Measurements from ENCODE around the gene RNF11.
"Not testable (repeated sequence)": the region's sequence is repeated elsewhere in the genome, so short reads cannot be mapped to it uniquely, and the experiment has no call there.

The RNF11 gene

DNA sequence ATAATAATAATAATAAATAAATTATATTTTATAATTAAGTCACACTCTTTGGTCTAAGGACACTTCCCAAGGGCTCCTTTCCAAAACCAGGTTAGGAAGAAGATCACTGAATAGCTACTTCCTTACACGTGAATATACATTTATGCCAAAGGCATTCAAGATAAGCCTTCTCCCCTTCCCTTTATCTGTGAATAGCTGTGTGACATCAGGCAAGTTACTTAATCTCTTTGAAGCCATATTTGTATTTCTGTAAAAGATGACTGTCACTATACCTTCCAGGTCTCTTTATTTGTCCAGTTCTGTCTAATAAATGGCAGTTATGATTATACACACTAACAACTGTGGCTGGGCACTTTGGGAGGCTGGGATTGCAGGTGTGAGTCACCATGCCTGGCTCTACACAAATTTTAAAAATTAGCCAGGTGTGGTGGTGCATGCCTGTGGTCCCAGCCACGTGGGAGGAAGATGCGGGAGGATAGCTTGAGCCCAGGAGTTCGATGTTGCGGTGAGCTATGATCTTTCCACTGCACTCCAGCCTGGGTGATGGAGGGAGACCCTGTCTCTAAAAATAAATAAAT is 5.5 kb upstream of the RNF11 start:
- no peak for DNase-seq

- no peak for DNase-seq
Measured at GRCh38 chr1:51231120-51231519, 5.0 kb upstream of the RNF11 start.

DNA sequence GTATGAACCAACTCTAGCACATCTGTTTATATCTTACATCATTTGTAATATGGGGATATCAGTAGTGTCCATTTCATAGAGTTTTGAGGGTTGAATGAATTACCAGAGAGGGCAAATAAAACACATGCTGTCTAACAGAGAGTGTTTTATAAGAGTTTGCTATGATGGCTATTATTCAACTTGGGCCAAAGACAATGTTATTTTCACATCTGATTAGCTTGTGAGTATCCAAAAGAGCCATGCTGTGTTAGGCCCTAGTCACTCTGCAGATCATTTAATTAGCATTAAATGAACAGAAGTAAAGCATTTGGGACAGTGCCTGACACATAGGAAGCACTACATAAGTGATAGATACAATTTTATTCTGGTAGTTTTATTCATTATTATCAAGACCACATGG is 4.2 kb upstream of the RNF11 start:
- no peak for DNase-seq

DNA sequence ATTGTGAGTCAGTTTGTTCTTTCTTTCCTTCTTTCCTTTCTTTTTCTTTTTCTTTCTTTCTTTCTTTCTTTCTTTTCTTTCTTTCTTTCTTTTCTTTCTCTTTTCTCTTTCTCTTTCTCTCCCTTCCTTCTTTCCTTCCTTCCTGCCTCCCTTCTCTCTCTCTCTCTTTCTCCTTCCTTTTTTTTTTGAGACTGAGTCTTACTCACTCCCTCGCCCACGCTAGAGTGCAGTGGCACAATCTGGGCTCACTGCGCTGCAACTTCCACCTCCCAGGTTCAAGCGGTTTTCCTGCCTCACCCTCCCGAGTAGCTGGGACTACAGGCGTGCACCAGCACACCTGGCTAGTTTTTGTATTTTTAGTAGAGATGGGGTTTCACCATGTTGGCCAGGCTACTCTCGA is 1.8 kb upstream of the RNF11 start:
- not testable (repeated sequence) for DNase-seq

- DNase-seq: peak; percentile 48
Measured at GRCh38 chr1:51234721-51235425, 1.2 kb upstream of the RNF11 start.

- peak; percentile 24 for DNase-seq
Measured at GRCh38 chr1:51236531-51237350, 668 bp downstream of the RNF11 start.

- DNase-seq: no peak
Measured at GRCh38 chr1:51237351-51238033, 1.4 kb downstream of the RNF11 start.

GRCh38 chr1:51238034-51238403 is 1.9 kb downstream of the RNF11 start:
- no peak for DNase-seq

DNA sequence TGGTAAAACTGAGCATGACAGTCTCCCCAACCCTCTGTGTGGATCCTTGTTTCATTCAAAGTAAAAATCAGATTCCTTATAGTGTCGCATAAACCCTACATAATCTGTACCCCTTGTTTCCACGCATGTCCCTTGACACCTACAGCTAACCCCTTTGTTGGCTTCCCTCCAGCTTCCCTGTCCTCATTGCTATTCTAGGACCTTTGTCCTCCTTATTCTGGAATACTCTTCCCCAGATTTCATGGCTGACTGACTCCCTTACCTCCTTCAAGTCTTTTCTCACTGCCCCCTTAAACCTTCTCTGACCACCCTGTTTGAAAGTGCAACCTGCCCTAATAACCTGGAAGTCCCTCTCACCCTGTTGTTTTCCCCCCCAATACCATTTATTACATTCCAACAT is 4.0 kb downstream of the RNF11 start:
- DNase-seq: no peak

GRCh38 chr1:51241119-51241518 is 5.0 kb downstream of the RNF11 start:
- no peak for DNase-seq

DNA sequence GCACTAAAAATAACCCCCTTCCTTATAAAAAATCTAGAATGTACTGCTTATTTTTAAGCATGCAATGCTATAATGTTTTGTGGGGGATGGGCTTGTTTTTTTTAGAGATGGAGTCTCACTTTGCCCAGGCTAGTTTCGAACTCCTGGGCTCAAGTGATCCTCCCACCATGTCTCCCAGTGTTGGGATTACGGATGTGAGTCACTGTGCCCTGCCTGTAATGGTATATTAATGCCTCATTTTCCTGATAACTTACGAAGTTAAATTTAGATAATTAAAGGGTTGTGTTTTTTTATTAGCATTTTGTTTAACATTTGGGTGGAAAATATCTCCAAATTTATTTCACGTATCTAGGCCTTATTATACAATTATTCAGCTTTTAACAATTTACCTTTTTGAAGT is 6.5 kb downstream of the RNF11 start:
- no peak for DNase-seq

GRCh38 chr1:51247022-51247421 is 10.9 kb downstream of the RNF11 start:
- DNase-seq: no peak

GRCh38 chr1:51247499-51247898 is 11.4 kb downstream of the RNF11 start:
- no peak for DNase-seq

DNA sequence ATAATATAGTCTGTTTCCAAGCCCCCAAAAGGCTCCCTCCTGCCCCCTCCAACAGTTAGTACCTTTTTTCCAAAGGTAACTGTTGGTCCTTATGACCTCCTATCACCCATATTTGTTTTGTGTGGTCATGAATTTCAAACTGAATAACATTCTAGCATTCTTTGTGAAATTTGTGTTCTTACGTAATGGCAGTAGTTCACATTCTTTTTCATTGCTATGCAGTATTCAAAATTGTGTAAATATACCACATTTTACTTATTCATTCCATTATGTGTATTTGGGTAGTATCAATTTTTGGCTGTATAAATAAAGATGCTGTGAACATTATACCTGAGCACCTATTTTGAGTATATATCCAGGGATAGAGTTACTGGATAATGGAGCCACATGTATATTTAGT is 13.4 kb downstream of the RNF11 start:
- DNase-seq: no peak

- not testable (repeated sequence) for DNase-seq
Measured at GRCh38 chr1:51250729-51251128, 14.7 kb downstream of the RNF11 start.

GRCh38 chr1:51251165-51251564 is 15.1 kb downstream of the RNF11 start:
- not testable (repeated sequence) for DNase-seq

- DNase-seq: no peak
Measured at GRCh38 chr1:51252366-51252765, 16.3 kb downstream of the RNF11 start.

GRCh38 chr1:51253691-51254090 is 17.6 kb downstream of the RNF11 start:
- no peak for DNase-seq

DNA sequence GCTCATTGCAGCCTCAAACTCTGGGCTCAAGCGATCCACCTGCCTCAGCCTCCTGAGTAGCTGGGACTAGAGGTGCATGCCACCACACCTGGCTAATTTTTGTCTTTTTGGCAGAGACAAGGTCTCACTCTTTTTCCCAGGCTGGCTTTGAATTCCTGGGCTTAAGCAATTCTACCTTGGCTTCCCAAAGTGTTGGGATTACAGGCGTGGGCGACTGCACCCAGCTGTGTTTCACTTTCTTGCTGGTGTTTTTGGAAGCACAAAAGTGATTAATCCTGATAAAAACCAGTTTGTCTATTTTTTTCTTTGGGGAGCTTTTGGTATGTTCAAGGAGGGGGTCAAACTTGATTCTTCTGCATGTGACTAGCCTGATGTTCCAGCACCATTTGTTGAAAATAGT is 19.3 kb downstream of the RNF11 start:
- DNase-seq: no peak

DNA sequence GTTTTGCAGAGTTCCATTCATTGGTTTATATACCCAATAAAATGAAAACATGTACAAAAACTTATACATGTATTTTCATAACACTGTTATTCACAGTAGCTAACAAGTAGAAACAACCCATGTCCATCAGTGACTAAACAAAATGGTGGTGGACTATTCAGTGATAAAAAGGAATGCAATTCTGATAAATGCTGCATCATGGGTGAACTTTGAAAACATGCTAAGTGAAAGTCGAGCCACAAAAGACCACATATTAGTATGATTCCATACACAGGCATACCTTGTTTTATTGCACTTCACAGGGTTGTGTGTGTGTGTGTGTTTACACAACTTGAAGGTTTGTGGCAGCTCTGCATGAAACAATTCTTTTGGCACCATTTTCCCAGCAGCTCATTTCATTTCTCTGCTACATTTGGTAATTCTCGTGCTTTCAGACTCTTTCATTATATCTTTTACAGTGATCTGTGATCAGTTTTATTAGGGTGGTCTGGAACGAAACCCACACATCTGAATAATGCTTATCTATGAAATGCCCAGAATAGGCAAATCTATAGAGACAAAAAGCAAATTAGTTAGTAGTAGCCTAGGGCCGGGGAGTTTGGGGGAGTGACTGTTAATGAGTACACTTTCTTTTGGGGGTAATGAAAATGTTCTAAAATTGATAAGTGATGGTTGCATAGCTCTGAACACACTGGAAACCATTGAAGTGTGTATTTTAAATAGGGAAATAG is 27.2 kb downstream of the RNF11 start:
- no peak for DNase-seq

DNA sequence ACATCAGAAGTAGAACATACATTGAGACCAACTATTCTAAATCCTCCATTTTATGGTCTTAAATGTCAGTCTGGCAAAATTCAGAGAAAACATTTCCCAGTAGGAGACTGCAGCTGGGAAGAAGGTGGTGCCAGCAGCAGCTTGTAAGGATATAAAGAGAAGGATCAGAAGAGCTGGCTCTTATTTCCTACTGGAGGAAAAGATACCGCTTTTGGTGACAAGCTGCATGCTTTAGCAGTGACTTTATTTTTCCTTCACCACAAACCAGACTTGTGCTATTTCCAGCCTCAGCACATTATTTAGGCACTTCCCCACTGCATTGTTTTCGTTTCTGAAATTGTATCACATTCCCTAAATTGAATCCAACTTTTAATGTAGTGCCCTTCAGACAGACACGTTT is 28.4 kb downstream of the RNF11 start:
- no peak for DNase-seq

GRCh38 chr1:51265618-51266017 is 29.5 kb downstream of the RNF11 start:
- no peak for DNase-seq

GRCh38 chr1:51266181-51266580 is 30.1 kb downstream of the RNF11 start:
- DNase-seq: no peak

All from activated gamma-delta T cell treated with Interleukin-2 at 50 U/mL for 16 hours (primary cell).